Left lung (tissue), 10 donors: ENCODE results near the gene SESN3. TPM values are rescaled to one million over a fixed set of nuclear protein-coding genes. Genes with fewer than 3 reads are reported as not detected.

ENCODE experiments used
- ATAC-seq: fragments of 200-7000 bp; cut with Tn5 transposase; one replicate; pipeline ENCODE4 v1.9.1; 2020; ENCODE audit warnings: moderate library complexity
- DNase-seq, 4 donors: peaks; one replicate each; pipeline ENCODE4 v3.0.0-alpha.2; 2013 to 2020
- H3K27ac ChIP-seq, 2 donors: fragments of 200-600 bp; sonication (generic) in 1 of 2; one replicate each; pipeline versions ENCODE4 v1.5.0 to v1.8.0; 2020 to 2021
- H3K27me3 ChIP-seq, 2 donors: fragments of 200-600 bp; sonication (generic) in 1 of 2; one replicate each; pipeline versions ENCODE4 v1.5.0 to v1.8.0; 2020 to 2021
- H3K36me3 ChIP-seq, 2 donors: fragments of 200-600 bp; sonication (generic) in 1 of 2; one replicate each; pipeline versions ENCODE4 v1.5.0 to v1.8.0; 2020 to 2021
- H3K4me1 ChIP-seq, 2 donors: fragments of 200-600 bp; one replicate each; pipeline ENCODE4 v1.8.0; 2021
- H3K4me3 ChIP-seq, 2 donors: fragments of 200-600 bp; sonication (generic) in 1 of 2; one replicate each; pipeline versions ENCODE4 v1.5.0 to v1.8.0; 2020 to 2021; ENCODE audit warnings: mild to moderate bottlenecking in 1 of 2
- H3K9me3 ChIP-seq, 2 donors: fragments of 200-600 bp; sonication (generic) in 1 of 2; one replicate each; pipeline versions ENCODE4 v1.5.0 to v1.8.0; 2020 to 2021
- CTCF ChIP-seq, 2 donors: fragments of 200-600 bp; sonication (generic) in 1 of 2; IDR thresholded peaks; one replicate each; pipeline versions ENCODE4 v1.5.0 to v1.8.0; 2021; ENCODE audit warnings: antibody characterized with exemption in 2 of 2
- intact Hi-C, 2 donors: fragments of 100-400 bp; cut with DNase I; formaldehyde crosslinking; loops; one replicate each; pipeline versions ENCODE4 v1.11.2 to v1.14.2; 2022
- polyA plus RNA-seq, 6 donors: library from polyadenylated mRNA; unstranded; fragments of 120-200 nt; gene quantifications; one replicate each; pipeline ENCODE4 v1.2.1, GENCODE V29; 2013; ENCODE audit not compliant: insufficient read length in 6 of 6
- total RNA-seq, 2 donors: library from RNA; stranded (reverse); fragmentation: NEBNext Ultra II Directional; extraction: Animal tissue kit (Norgen Biotek cat#: 25700); gene quantifications; one replicate each; pipeline ENCODE4 v1.2.1, GENCODE V29; 2021
- donor health status: DM: no; HTN: yes; CAD: no.
- donor health status: DM: no; HTN: no; CAD: no.

The SESN3 gene
- total and polyA plus RNA-seq, 8 donors: 45.0 to 87.8 (median 72.5) TPM

GRCh38 chr11:95232666-95233065 is 1.7 kb upstream of the SESN3 start:
- H3K9me3 ChIP-seq: no peaks in the 10 kb centered on the region
- H3K4me1 ChIP-seq: peaks cover 0 to 35% of the 10 kb centered on the region in 2 donors
- DNase-seq (no peak), ATAC-seq (no peak)
- H3K4me3 ChIP-seq: peak overlapping the region; percentile 23 to 87
- intact Hi-C loops: no loop called here
- H3K36me3 ChIP-seq: no peaks in the 10 kb centered on the region
- peak overlapping the region; percentile 81 to 96 for H3K27ac ChIP-seq
- H3K27me3 ChIP-seq: no peaks in the 10 kb centered on the region
- no peak for TF ChIP-seq CTCF (IDR thresholded peaks at IDR 0.05)

GRCh38 chr11:95231881-95232605 is 1.0 kb upstream of the SESN3 start:
- no peaks in the 10 kb centered on the region for H3K9me3 ChIP-seq
- H3K36me3 ChIP-seq: no peaks in the 10 kb centered on the region
- intact Hi-C loops: no loop called here
- peaks cover 0 to 35% of the 10 kb centered on the region in 2 donors for H3K4me1 ChIP-seq
- peak overlapping the region; percentile 81 to 96 for H3K27ac ChIP-seq
- no peak for TF ChIP-seq CTCF (IDR thresholded peaks at IDR 0.05)
- ATAC-seq: peak; percentile 40
- no peaks in the 10 kb centered on the region for H3K27me3 ChIP-seq
- peak overlapping the region; percentile 23 to 87 for H3K4me3 ChIP-seq
- peak; percentile 53 to 90 (median 74) for DNase-seq

GRCh38 chr11:95230810-95231126 is 234 bp downstream of the SESN3 start:
- H3K36me3 ChIP-seq: no peaks in the 10 kb centered on the region
- peak overlapping the region; percentile 81 to 83 for H3K27ac ChIP-seq
- intact Hi-C loops: no loop called here
- TF ChIP-seq CTCF (IDR thresholded peaks at IDR 0.05): no peak
- no peaks in the 10 kb centered on the region for H3K27me3 ChIP-seq
- H3K9me3 ChIP-seq: no peaks in the 10 kb centered on the region
- DNase-seq (no peak), ATAC-seq (peak; percentile 3)
- H3K4me3 ChIP-seq: peak overlapping the region; percentile 59 to 87
- peaks cover 0 to 35% of the 10 kb centered on the region in 2 donors for H3K4me1 ChIP-seq

- H3K9me3 ChIP-seq: no peaks in the 10 kb centered on the region
- intact Hi-C loops: no loop called here
- peak; percentile 1 for ATAC-seq
- no peak for TF ChIP-seq CTCF (IDR thresholded peaks at IDR 0.05)
- peak; percentile 39 to 78 (median 46) for DNase-seq
- peak overlapping the region; percentile 59 to 87 for H3K4me3 ChIP-seq
- H3K27me3 ChIP-seq: no peaks in the 10 kb centered on the region
- peak overlapping the region; percentile 81 to 83 for H3K27ac ChIP-seq
- peaks cover 0 to 35% of the 10 kb centered on the region in 2 donors for H3K4me1 ChIP-seq
- H3K36me3 ChIP-seq: no peaks in the 10 kb centered on the region
Measured at GRCh38 chr11:95229993-95230809, 801 bp downstream of the SESN3 start.
